ENCODE data around the gene INPPL1. TPM values are rescaled to one million over a fixed set of nuclear protein-coding genes. Genes with fewer than 3 reads are reported as not detected.
"Not testable (repeated sequence)": the region's sequence is repeated elsewhere in the genome, so short reads cannot be mapped to it uniquely, and the experiment has no call there.

INPPL1 gene
- polyA plus RNA-seq, 1 donor = 84.5 TPM

- WGBS (ENCODE audit: insufficient coverage, low lambda C conversion rate) = no CpG with 5 or more reads among the region's 5 CpGs
- no peak for DNase-seq
- Histone ChIP-seq H3K4me3 (ENCODE audit: low read length) (no peak overlapping the region), H3K4me1 (ENCODE audit: control insufficient read depth, insufficient read depth, low read length) (peaks cover 10% of the 10 kb centered on the region), H3K36me3 (ENCODE audit: control insufficient read depth, insufficient read depth, low read length) (no peaks in the 10 kb centered on the region), H3K27ac (ENCODE audit: low read length) (no peak overlapping the region), H3K9me3 (ENCODE audit: control insufficient read depth, low read depth, low read length) (no peaks in the 10 kb centered on the region), H3K27me3 (ENCODE audit: control insufficient read depth, insufficient read depth, low read length) (no peaks in the 10 kb centered on the region)
These were observed 33.9 kb upstream of the INPPL1 start for GRCh38 chr11:72190631-72191071.

GRCh38 chr11:72191961-72192381 lies 32.6 kb upstream of the INPPL1 start, which contains the start of gene FOLR1:
FOLR1 (plus strand) TSS chr11:72192140; CDS start chr11:72192174, 34 bp downstream.
- Histone ChIP-seq H3K27ac (ENCODE audit: low read length) (no peak within 1 kb of the TSS), H3K4me1 (ENCODE audit: control insufficient read depth, insufficient read depth, low read length) (peaks cover 10% of the 10 kb centered on the region), H3K27me3 (ENCODE audit: control insufficient read depth, insufficient read depth, low read length) (no peaks in the 10 kb centered on the region), H3K9me3 (ENCODE audit: control insufficient read depth, low read depth, low read length) (no peaks in the 10 kb centered on the region), H3K36me3 (ENCODE audit: control insufficient read depth, insufficient read depth, low read length) (no peaks in the 10 kb centered on the region), H3K4me3 (ENCODE audit: low read length) (no peak within 1 kb of the TSS)
- no CpG with 5 or more reads among the region's 5 CpGs for WGBS (ENCODE audit: insufficient coverage, low lambda C conversion rate)
- no peak for DNase-seq

- no peak overlapping the region for H3K27ac ChIP-seq (ENCODE audit: low read length)
- H3K4me3 ChIP-seq (ENCODE audit: low read length) = no peak overlapping the region
- DNase-seq = no peak
- no peaks in the 10 kb centered on the region for H3K9me3 ChIP-seq (ENCODE audit: control insufficient read depth, low read depth, low read length)
- H3K27me3 ChIP-seq (ENCODE audit: control insufficient read depth, insufficient read depth, low read length) = no peaks in the 10 kb centered on the region
- WGBS (ENCODE audit: insufficient coverage, low lambda C conversion rate) = no CpG with 5 or more reads among the region's 12 CpGs
- H3K36me3 ChIP-seq (ENCODE audit: control insufficient read depth, insufficient read depth, low read length) = no peaks in the 10 kb centered on the region
- no peaks in the 10 kb centered on the region for H3K4me1 ChIP-seq (ENCODE audit: control insufficient read depth, insufficient read depth, low read length)
These were observed 28.9 kb upstream of the INPPL1 start for GRCh38 chr11:72195518-72196270.

GRCh38 chr11:72201445-72201844 lies 23.1 kb upstream of the INPPL1 start:
- not testable (repeated sequence) for H3K4me3 ChIP-seq (ENCODE audit: low read length); H3K27ac ChIP-seq (ENCODE audit: low read length); DNase-seq; H3K9me3 ChIP-seq (ENCODE audit: control insufficient read depth, low read depth, low read length); H3K4me1 ChIP-seq (ENCODE audit: control insufficient read depth, insufficient read depth, low read length); H3K36me3 ChIP-seq (ENCODE audit: control insufficient read depth, insufficient read depth, low read length); H3K27me3 ChIP-seq (ENCODE audit: control insufficient read depth, insufficient read depth, low read length)
- WGBS (ENCODE audit: insufficient coverage, low lambda C conversion rate) = 93% methylated on average over 30 of the region's 43 CpGs

GRCh38 chr11:72202571-72202970 lies 22.0 kb upstream of the INPPL1 start:
- Histone ChIP-seq H3K27me3 (ENCODE audit: control insufficient read depth, insufficient read depth, low read length) (no peaks in the 10 kb centered on the region), H3K36me3 (ENCODE audit: control insufficient read depth, insufficient read depth, low read length) (no peaks in the 10 kb centered on the region), H3K4me1 (ENCODE audit: control insufficient read depth, insufficient read depth, low read length) (no peaks in the 10 kb centered on the region), H3K27ac (ENCODE audit: low read length) (no peak overlapping the region), H3K4me3 (ENCODE audit: low read length) (no peak overlapping the region), H3K9me3 (ENCODE audit: control insufficient read depth, low read depth, low read length) (no peaks in the 10 kb centered on the region)
- DNase-seq = no peak
- WGBS (ENCODE audit: insufficient coverage, low lambda C conversion rate) = 100% methylated on average over 1 of the region's 6 CpGs

- Histone ChIP-seq H3K27ac (ENCODE audit: low read length) (no peak overlapping the region), H3K36me3 (ENCODE audit: control insufficient read depth, insufficient read depth, low read length) (no peaks in the 10 kb centered on the region), H3K4me1 (ENCODE audit: control insufficient read depth, insufficient read depth, low read length) (no peaks in the 10 kb centered on the region), H3K27me3 (ENCODE audit: control insufficient read depth, insufficient read depth, low read length) (no peaks in the 10 kb centered on the region), H3K4me3 (ENCODE audit: low read length) (no peak overlapping the region), H3K9me3 (ENCODE audit: control insufficient read depth, low read depth, low read length) (no peaks in the 10 kb centered on the region)
- WGBS (ENCODE audit: insufficient coverage, low lambda C conversion rate) = no CpG with 5 or more reads among the region's 2 CpGs
- DNase-seq = no peak
These were observed 21.4 kb upstream of the INPPL1 start for GRCh38 chr11:72203163-72203562.

- H3K4me1 ChIP-seq (ENCODE audit: control insufficient read depth, insufficient read depth, low read length) = no peaks in the 10 kb centered on the region
- no peaks in the 10 kb centered on the region for H3K9me3 ChIP-seq (ENCODE audit: control insufficient read depth, low read depth, low read length)
- no peaks in the 10 kb centered on the region for H3K36me3 ChIP-seq (ENCODE audit: control insufficient read depth, insufficient read depth, low read length)
- H3K27ac ChIP-seq (ENCODE audit: low read length) = no peak overlapping the region
- no peaks in the 10 kb centered on the region for H3K27me3 ChIP-seq (ENCODE audit: control insufficient read depth, insufficient read depth, low read length)
- no peak for DNase-seq
- no peak overlapping the region for H3K4me3 ChIP-seq (ENCODE audit: low read length)
These were observed 19.7 kb upstream of the INPPL1 start for GRCh38 chr11:72204886-72205285.

- H3K27ac ChIP-seq (ENCODE audit: low read length); H3K27me3 ChIP-seq (ENCODE audit: control insufficient read depth, insufficient read depth, low read length); H3K4me1 ChIP-seq (ENCODE audit: control insufficient read depth, insufficient read depth, low read length); DNase-seq; H3K4me3 ChIP-seq (ENCODE audit: low read length); H3K9me3 ChIP-seq (ENCODE audit: control insufficient read depth, low read depth, low read length); H3K36me3 ChIP-seq (ENCODE audit: control insufficient read depth, insufficient read depth, low read length): not testable (repeated sequence)
- WGBS (ENCODE audit: insufficient coverage, low lambda C conversion rate) = no CpG with 5 or more reads among the region's 2 CpGs
These were observed 17.8 kb upstream of the INPPL1 start for GRCh38 chr11:72206794-72207193.

- H3K27ac ChIP-seq (ENCODE audit: low read length) = no peak overlapping the region
- DNase-seq = no peak
- peaks cover 3% of the 10 kb centered on the region for H3K9me3 ChIP-seq (ENCODE audit: control insufficient read depth, low read depth, low read length)
- no peaks in the 10 kb centered on the region for H3K36me3 ChIP-seq (ENCODE audit: control insufficient read depth, insufficient read depth, low read length)
- no CpG with 5 or more reads among the region's 3 CpGs for WGBS (ENCODE audit: insufficient coverage, low lambda C conversion rate)
- no peak overlapping the region for H3K4me3 ChIP-seq (ENCODE audit: low read length)
- no peaks in the 10 kb centered on the region for H3K4me1 ChIP-seq (ENCODE audit: control insufficient read depth, insufficient read depth, low read length)
- no peaks in the 10 kb centered on the region for H3K27me3 ChIP-seq (ENCODE audit: control insufficient read depth, insufficient read depth, low read length)
These were observed 16.3 kb upstream of the INPPL1 start for GRCh38 chr11:72208281-72208680.

- peaks cover 3% of the 10 kb centered on the region for H3K9me3 ChIP-seq (ENCODE audit: control insufficient read depth, low read depth, low read length)
- H3K4me3 ChIP-seq (ENCODE audit: low read length) = no peak overlapping the region
- no peaks in the 10 kb centered on the region for H3K4me1 ChIP-seq (ENCODE audit: control insufficient read depth, insufficient read depth, low read length)
- H3K36me3 ChIP-seq (ENCODE audit: control insufficient read depth, insufficient read depth, low read length) = no peaks in the 10 kb centered on the region
- no peak overlapping the region for H3K27ac ChIP-seq (ENCODE audit: low read length)
- no CpG with 5 or more reads among the region's 4 CpGs for WGBS (ENCODE audit: insufficient coverage, low lambda C conversion rate)
- DNase-seq = no peak
- no peaks in the 10 kb centered on the region for H3K27me3 ChIP-seq (ENCODE audit: control insufficient read depth, insufficient read depth, low read length)
These were observed 15.5 kb upstream of the INPPL1 start for GRCh38 chr11:72209101-72209500.

- DNase-seq = no peak
- no peak within 1 kb of the TSS for H3K4me3 ChIP-seq (ENCODE audit: low read length)
- H3K27ac ChIP-seq (ENCODE audit: low read length) = no peak within 1 kb of the TSS
- no peaks in the 10 kb centered on the region for H3K36me3 ChIP-seq (ENCODE audit: control insufficient read depth, insufficient read depth, low read length)
- H3K9me3 ChIP-seq (ENCODE audit: control insufficient read depth, low read depth, low read length) = no peaks in the 10 kb centered on the region
- no peaks in the 10 kb centered on the region for H3K4me1 ChIP-seq (ENCODE audit: control insufficient read depth, insufficient read depth, low read length)
- WGBS (ENCODE audit: insufficient coverage, low lambda C conversion rate) = no CpG with 5 or more reads among the region's 6 CpGs
- H3K27me3 ChIP-seq (ENCODE audit: control insufficient read depth, insufficient read depth, low read length) = peaks cover 8% of the 10 kb centered on the region
These were observed 7.9 kb upstream of the INPPL1 start, which contains the start of gene FOLR2 for GRCh38 chr11:72216638-72217037. FOLR2 (plus strand) TSS chr11:72216794; CDS start chr11:72218585, 1,791 bp downstream.
